IMR-90 (cell line): ENCODE results near the gene CHL1. TPM values are rescaled to one million over a fixed set of nuclear protein-coding genes. Genes with fewer than 3 reads are reported as not detected.

Experiments
- ATAC-seq: fragments of 200-7000 bp; cut with Tn5 transposase; 2 replicates; pipeline ENCODE4 v1.9.1; 2020; ENCODE audit warnings: low read depth, mild to moderate bottlenecking, moderate library complexity
- BruUV-seq: library from RNA; stranded (reverse); fragments of 400-500 nt; replicated peaks from 2 replicates; lab custom pipeline; 2021; lab: Mats Ljungman, UMichigan
- CTCF ChIA-PET: fragments of 300-600 bp; formaldehyde crosslinking; extraction: SDS; loops from one replicate; lab custom pipeline; 2021; ENCODE audit warnings: antibody characterized with exemption; lab: Yijun Ruan, JAX
- POLR2A ChIA-PET: fragments of 300-600 bp; sonication (Branson Sonifier 250); formaldehyde crosslinking; loops from one replicate; lab custom pipeline; 2022; ENCODE audit warnings: antibody characterized with exemption; ENCODE audit not compliant: unreplicated experiment; lab: Charles Lee
- DNase-seq: peaks from one replicate; pipeline ENCODE4 v3.0.0; 2013
- H2AFZ ChIP-seq: replicated peaks from 2 replicates; pipeline ENCODE3; 2013; ENCODE audit warnings: low read length, mild to moderate bottlenecking; ENCODE audit not compliant: poor library complexity
- H2AK5ac ChIP-seq: 2 replicates; pipeline ENCODE4 v1.6.1; 2013; ENCODE audit warnings: low read depth, low read length, inconsistent platforms
- H2AK9ac ChIP-seq: replicated peaks from 2 replicates; pipeline ENCODE3; 2013; ENCODE audit warnings: mild to moderate bottlenecking, low read depth, low read length, moderate library complexity; ENCODE audit not compliant: poor library complexity
- H2BK120ac ChIP-seq: 2 replicates; pipeline ENCODE4 v1.6.1; 2013; ENCODE audit warnings: low read depth, low read length, inconsistent platforms
- H2BK15ac ChIP-seq: 3 replicates; pipeline ENCODE4 v1.6.1; 2013; ENCODE audit warnings: low read depth, low read length, inconsistent platforms
- H2BK20ac ChIP-seq: 2 replicates; pipeline ENCODE4 v1.6.1; 2013; ENCODE audit warnings: low read depth, mild to moderate bottlenecking, inconsistent platforms, low read length, moderate library complexity
- H2BK5ac ChIP-seq: 2 replicates; pipeline ENCODE4 v1.6.1; 2013; ENCODE audit warnings: mild to moderate bottlenecking, low read depth, low read length, inconsistent platforms; ENCODE audit not compliant: poor library complexity, severe bottlenecking
- H3K14ac ChIP-seq: replicated peaks from 2 replicates; pipeline ENCODE4 v1.6.1; 2013; ENCODE audit warnings: low read depth, low read length, inconsistent platforms
- H3K18ac ChIP-seq: 2 replicates; pipeline ENCODE4 v1.6.1; 2013; ENCODE audit warnings: low read depth, low read length, control low read depth
- H3K23ac ChIP-seq: 2 replicates; pipeline ENCODE4 v1.6.1; 2013; ENCODE audit warnings: low read depth, low read length, inconsistent platforms
- H3K27ac ChIP-seq: 2 replicates; pipeline ENCODE4 v1.5.1; 2013; ENCODE audit warnings: mild to moderate bottlenecking, control low read depth, low read length; ENCODE audit not compliant: insufficient read depth
- H3K27me3 ChIP-seq: 2 replicates; pipeline ENCODE4 v1.6.1; 2013; ENCODE audit warnings: low read length; ENCODE audit not compliant: control insufficient read depth, insufficient read depth
- H3K36me3 ChIP-seq: 2 replicates; pipeline ENCODE4 v1.6.1; 2013; ENCODE audit warnings: low read length, mixed read lengths; ENCODE audit not compliant: control insufficient read depth, insufficient read depth
- H3K4ac ChIP-seq: 2 replicates; pipeline ENCODE4 v1.6.1; 2013; ENCODE audit warnings: low read depth, low read length, inconsistent platforms
- H3K4me1 ChIP-seq: 2 replicates; pipeline ENCODE4 v1.6.1; 2013; ENCODE audit warnings: low read length, mixed read lengths; ENCODE audit not compliant: control insufficient read depth, insufficient read depth
- H3K4me2 ChIP-seq: 2 replicates; pipeline ENCODE4 v1.6.1; 2013; ENCODE audit warnings: low read depth, mild to moderate bottlenecking, control low read depth, low read length, moderate library complexity
- H3K4me3 ChIP-seq: 2 replicates; pipeline ENCODE4 v1.5.1; 2013; ENCODE audit warnings: low read depth, mild to moderate bottlenecking, control low read depth, low read length, moderate library complexity; ENCODE audit not compliant: insufficient read depth
- H3K56ac ChIP-seq: 2 replicates; pipeline ENCODE4 v1.6.1; 2013; ENCODE audit warnings: low read length, inconsistent platforms; ENCODE audit not compliant: insufficient read depth; ENCODE audit errors: extremely low read depth
- H3K79me1 ChIP-seq, 2 experiments: 2 replicates each; pipeline ENCODE4 v1.6.1; 2013; ENCODE audit warnings: low read length in 2 of 2, inconsistent platforms in 1 of 2, low read depth in 1 of 2
- H3K9ac ChIP-seq: 2 replicates; pipeline ENCODE4 v1.6.1; 2013; ENCODE audit warnings: low read depth, low read length, control low read depth
- H3K9me1 ChIP-seq: 2 replicates; pipeline ENCODE4 v1.6.1; 2013; ENCODE audit warnings: low read length, inconsistent platforms; ENCODE audit not compliant: insufficient read depth
- H3K9me3 ChIP-seq: 2 replicates; pipeline ENCODE4 v1.6.1; 2013; ENCODE audit warnings: low read length; ENCODE audit not compliant: control insufficient read depth, insufficient read depth
- H4K20me1 ChIP-seq: 2 replicates; pipeline ENCODE4 v1.6.1; 2013; ENCODE audit warnings: low read length, inconsistent platforms; ENCODE audit not compliant: insufficient read depth
- H4K5ac ChIP-seq: 2 replicates; pipeline ENCODE4 v1.6.1; 2013; ENCODE audit warnings: mild to moderate bottlenecking, low read depth, low read length, control low read depth
- H4K8ac ChIP-seq, 2 experiments: 2 replicates each; pipeline ENCODE4 v1.6.1; 2013; ENCODE audit warnings: low read depth in 2 of 2, low read length in 2 of 2, control low read depth in 1 of 2, inconsistent platforms in 1 of 2
- H4K91ac ChIP-seq: 2 replicates; pipeline ENCODE4 v1.6.1; 2013; ENCODE audit warnings: low read depth, low read length, inconsistent platforms; ENCODE audit not compliant: insufficient read depth
- BHLHE40 ChIP-seq: fragments of 150-350 bp; IDR thresholded peaks from 2 replicates; pipeline ENCODE4 v1.6.1; 2016; ENCODE audit warnings: mild to moderate bottlenecking, low read depth, low read length
- CEBPB ChIP-seq: IDR thresholded peaks from 2 replicates; pipeline ENCODE4 v1.6.1; 2012; ENCODE audit warnings: low read depth, low read length, improper control_type of control experiment
- CHD1 ChIP-seq: IDR thresholded peaks from 2 replicates; pipeline ENCODE4 v1.6.1; 2012; ENCODE audit warnings: low read depth, low read length, improper control_type of control experiment
- CTCF ChIP-seq: conservative IDR thresholded peaks from 2 replicates; pipeline ENCODE4 v1.5.1; 2012; ENCODE audit warnings: mild to moderate bottlenecking, low read depth, low read length, improper control_type of control experiment
- ELK1 ChIP-seq: fragments of 150-350 bp; IDR thresholded peaks from 2 replicates; pipeline ENCODE4 v1.6.1; 2016; ENCODE audit warnings: low read depth, mild to moderate bottlenecking, low read length, moderate library complexity, borderline replicate concordance
- FOS ChIP-seq: fragments of 150-350 bp; IDR thresholded peaks from 2 replicates; pipeline ENCODE4 v1.6.1; 2016; ENCODE audit warnings: low read depth, low read length
- MAFK ChIP-seq: IDR thresholded peaks from 2 replicates; pipeline ENCODE4 v1.6.1; 2012; ENCODE audit warnings: low read depth, low read length, improper control_type of control experiment
- MAZ ChIP-seq: IDR thresholded peaks from 2 replicates; pipeline ENCODE4 v1.6.1; 2012; ENCODE audit warnings: low read depth, mild to moderate bottlenecking, low read length, improper control_type of control experiment, moderate library complexity, borderline replicate concordance
- MXI1 ChIP-seq: IDR thresholded peaks from 2 replicates; pipeline ENCODE4 v1.6.1; 2012; ENCODE audit warnings: low read depth, mild to moderate bottlenecking, low read length, moderate library complexity, borderline replicate concordance
- NFE2L2 ChIP-seq: fragments of 150-350 bp; IDR thresholded peaks from 2 replicates; pipeline ENCODE4 v1.6.1; 2016; ENCODE audit warnings: low read depth, mild to moderate bottlenecking, low read length
- POLR2A ChIP-seq: IDR thresholded peaks from 2 replicates; pipeline ENCODE4 v1.6.1; 2012; ENCODE audit warnings: mild to moderate bottlenecking, low read depth, low read length
- RAD21 ChIP-seq: IDR thresholded peaks from 2 replicates; pipeline ENCODE4 v1.6.1; 2012; ENCODE audit warnings: low read length, improper control_type of control experiment
- RCOR1 ChIP-seq: IDR thresholded peaks from 2 replicates; pipeline ENCODE4 v1.6.1; 2012; ENCODE audit warnings: mild to moderate bottlenecking, low read length, improper control_type of control experiment; ENCODE audit not compliant: insufficient replicate concordance
- RFX5 ChIP-seq: IDR thresholded peaks from 2 replicates; pipeline ENCODE4 v1.8.0; 2012; ENCODE audit warnings: low read depth, mild to moderate bottlenecking, low read length, moderate library complexity
- SMC3 ChIP-seq: fragments of 150-350 bp; IDR thresholded peaks from 2 replicates; pipeline ENCODE4 v1.6.1; 2016; ENCODE audit warnings: low read depth, mild to moderate bottlenecking, antibody characterized with exemption, low read length, moderate library complexity
- USF2 ChIP-seq: fragments of 150-350 bp; IDR thresholded peaks from 2 replicates; pipeline ENCODE4 v1.6.1; 2017; ENCODE audit warnings: mild to moderate bottlenecking, antibody characterized with exemption, low read length, low read depth
- WGBS, 2 experiments: methylation state at CpG; one replicate each; pipeline versions ENCODE4 v1.1.5 to v1.1.7; 2013; ENCODE audit warnings: missing lambda C conversion rate in 2 of 2; ENCODE audit not compliant: insufficient read length in 1 of 2; ENCODE audit errors: extremely low coverage in 2 of 2; 5-methylcytosine and 5-hydroxymethylcytosine counted together
- dilution Hi-C: fragments of 300-500 bp; cut with HindIII; formaldehyde crosslinking; loops from one replicate; pipeline ENCODE4 v1.14.3; 2018; ENCODE audit warnings: low sequenced_read_pairs; ENCODE audit not compliant: unreplicated experiment
- in situ Hi-C: fragments of 300-500 bp; cut with MboI; formaldehyde crosslinking; loops from 3 replicates; pipeline ENCODE4 v1.14.3; 2019; ENCODE audit warnings: low sequenced_read_pairs, inconsistent platforms, mixed read lengths
- intact Hi-C: fragments of 100-400 bp; cut with micrococcal nuclease; formaldehyde crosslinking; loops from 2 replicates; pipeline ENCODE4 v1.10.0; 2022
- polyA plus RNA-seq, 3 experiments: library from polyadenylated mRNA; depleted of rRNA; stranded (reverse); fragments of >200 nt; gene quantifications; 2 replicates each; pipeline ENCODE4 v1.2.3, GENCODE V29; 2012; ENCODE audit warnings: low replicate concordance in 1 of 3
- total RNA-seq: library from RNA; depleted of rRNA; stranded (reverse); fragments of >200 nt; gene quantifications from 2 replicates; pipeline ENCODE4 v1.2.3, GENCODE V29; 2012

Gene CHL1
- total and polyA plus RNA-seq, 2 of the 4 experiments (the other 2 are of a cell fraction): 0.38 to 1.6 TPM

- ATAC-seq: no peak
- Histone ChIP-seq H3K4me2 (no peak overlapping the region), H2AK9ac (no peak overlapping the region), H4K20me1 (no peaks in the 10 kb centered on the region), H3K27ac (no peak overlapping the region), H3K4me3 (no peak overlapping the region), H3K36me3 (no peaks in the 10 kb centered on the region), H3K79me1 (no peaks in the 10 kb centered on the region), H3K14ac (no peak overlapping the region), H3K27me3 (no peaks in the 10 kb centered on the region), H4K5ac (no peak overlapping the region; the same call in 1 of the 2 replicates), H3K4ac (peak overlapping the region; percentile 56), H3K4me1 (peaks cover 18% of the 10 kb centered on the region), H2BK120ac (no peak overlapping the region), H2BK5ac (no peak overlapping the region), H4K8ac (no peak overlapping the region), H2BK20ac (no peak overlapping the region), H3K9me1 (peaks cover 8% of the 10 kb centered on the region), H2AFZ (no peak overlapping the region), H2AK5ac (no peak overlapping the region), H4K91ac (no peak overlapping the region), H3K18ac (peak overlapping the region; percentile 5; the same call in 1 of the 2 replicates), H3K9ac (no peak overlapping the region), H2BK15ac (no peak overlapping the region), H3K9me3 (no peaks in the 10 kb centered on the region), H3K23ac (no peak overlapping the region), H3K56ac (no peak overlapping the region)
- POLR2A ChIA-PET: no interaction called here
- in situ Hi-C loops: no loop called here
- intact Hi-C loops: no loop called here
- DNase-seq: no peak
- BruUV-seq: no TSS peak
- CTCF ChIA-PET: interaction anchor here (0.9 kb wide), 1 partner anchor 102 kb away, joined by 3 read pairs; no protein-coding TSS in a partner anchor
- no CpG with 5 or more reads among the region's 1 CpG for WGBS, 2 experiments
- dilution Hi-C loops: no loop called here
- TF ChIP-seq FOS (no peak), USF2 (no peak), POLR2A (no peak), RFX5 (no peak), BHLHE40 (no peak), CEBPB (no peak), MXI1 (no peak), ELK1 (no peak), MAZ (no peak), NFE2L2 (no peak), RCOR1 (no peak), CTCF (no peak), CHD1 (no peak), SMC3 (no peak), MAFK (no peak), RAD21 (no peak)
Measured at GRCh38 chr3:352599-352998, 156.0 kb downstream of the CHL1 start.
